HG03342 (cell line): ENCODE measurements around the gene CDC5L.

Experiments used
- ATAC-seq: cut with Tn5 transposase; IDR thresholded peaks from one replicate; pipeline ENCODE4 v1.9.1; 2021; ENCODE audit warnings: mild to moderate bottlenecking, moderate library complexity; ENCODE audit not compliant: unreplicated experiment

The CDC5L gene

GRCh38 chr6:44451803-44452695 is 64.5 kb downstream of the CDC5L start:
- no peak for ATAC-seq

- no peak for ATAC-seq
These were observed 65.2 kb downstream of the CDC5L start for GRCh38 chr6:44452725-44453124.

- no peak for ATAC-seq
These were observed 65.6 kb downstream of the CDC5L start for GRCh38 chr6:44453146-44453545.

- ATAC-seq, result no peak
These were observed 66.7 kb downstream of the CDC5L start for GRCh38 chr6:44454198-44454597.

GRCh38 chr6:44456070-44456965 is 68.8 kb downstream of the CDC5L start:
- no peak for ATAC-seq

GRCh38 chr6:44456966-44457292 is 69.4 kb downstream of the CDC5L start:
- no peak for ATAC-seq

GRCh38 chr6:44457596-44457995 is 70.1 kb downstream of the CDC5L start:
- ATAC-seq, result no peak

- ATAC-seq, result no peak
These were observed 71.0 kb downstream of the CDC5L start for GRCh38 chr6:44458551-44458950.

GRCh38 chr6:44462335-44462734 is 74.8 kb downstream of the CDC5L start:
- ATAC-seq, result no peak

GRCh38 chr6:44462797-44463727 is 75.6 kb downstream of the CDC5L start:
- no peak for ATAC-seq

- ATAC-seq, result no peak
These were observed 76.4 kb downstream of the CDC5L start for GRCh38 chr6:44463728-44464450.

GRCh38 chr6:44464527-44465310 is 77.2 kb downstream of the CDC5L start:
- ATAC-seq, result no peak

- no peak for ATAC-seq
These were observed 79.4 kb downstream of the CDC5L start for GRCh38 chr6:44466955-44467354.

GRCh38 chr6:44468835-44469234 is 81.3 kb downstream of the CDC5L start:
- ATAC-seq, result no peak

- ATAC-seq, result no peak
These were observed 82.6 kb downstream of the CDC5L start for GRCh38 chr6:44470115-44470464.

- no peak for ATAC-seq
These were observed 83.2 kb downstream of the CDC5L start for GRCh38 chr6:44470746-44471145.

- no peak for ATAC-seq
These were observed 83.9 kb downstream of the CDC5L start for GRCh38 chr6:44471271-44471981.

- ATAC-seq, result no peak
These were observed 84.9 kb downstream of the CDC5L start for GRCh38 chr6:44472250-44472945.
